H9 (cell line): Measurements from ENCODE around the gene SPTBN1. TPM values are rescaled to one million over a fixed set of nuclear protein-coding genes. Genes with fewer than 3 reads are reported as not detected.
"Not testable (repeated sequence)": the region's sequence is repeated elsewhere in the genome, so short reads cannot be mapped to it uniquely, and the experiment has no call there.

ENCODE experiments used
- DNase-seq: peaks from one replicate; pipeline ENCODE4 v3.0.0-alpha.2; 2017
- H2AFZ ChIP-seq: one replicate; pipeline ENCODE4 v1.6.1; 2013; ENCODE audit warnings: mild to moderate bottlenecking, low read length, control low read depth, moderate library complexity
- H2AK5ac ChIP-seq: 2 replicates; pipeline ENCODE4 v1.6.1; 2013; ENCODE audit warnings: low read length, control low read depth, mixed read lengths; ENCODE audit not compliant: insufficient read length
- H2BK120ac ChIP-seq: one replicate; pipeline ENCODE4 v1.6.1; 2013; ENCODE audit warnings: low read depth, mild to moderate bottlenecking, low read length, control low read depth, inconsistent platforms; ENCODE audit not compliant: poor library complexity, severe bottlenecking
- H2BK12ac ChIP-seq: 2 replicates; pipeline ENCODE4 v1.6.1; 2013; ENCODE audit warnings: low read length, control low read depth, mixed read lengths, low read depth; ENCODE audit not compliant: insufficient read length
- H2BK15ac ChIP-seq: 2 replicates; pipeline ENCODE4 v1.6.1; 2013; ENCODE audit warnings: low read depth, low read length, control low read depth
- H2BK20ac ChIP-seq: one replicate; pipeline ENCODE4 v1.6.1; 2013; ENCODE audit warnings: low read depth, mild to moderate bottlenecking, low read length, control low read depth, inconsistent platforms; ENCODE audit not compliant: poor library complexity, severe bottlenecking
- H2BK5ac ChIP-seq: 2 replicates; pipeline ENCODE4 v1.6.1; 2013; ENCODE audit warnings: low read length, control low read depth, mixed read lengths; ENCODE audit not compliant: insufficient read length
- H3K14ac ChIP-seq: 2 replicates; pipeline ENCODE4 v1.6.1; 2013; ENCODE audit warnings: low read length, control low read depth; ENCODE audit not compliant: insufficient read depth
- H3K18ac ChIP-seq: 2 replicates; pipeline ENCODE4 v1.6.1; 2013; ENCODE audit warnings: low read depth, mild to moderate bottlenecking, mixed read lengths, low read length, control low read depth; ENCODE audit not compliant: insufficient read length
- H3K23ac ChIP-seq: 2 replicates; pipeline ENCODE4 v1.6.1; 2013; ENCODE audit warnings: low read length, control low read depth, mixed read lengths, low read depth; ENCODE audit not compliant: insufficient read length
- H3K23me2 ChIP-seq: 2 replicates; pipeline ENCODE4 v1.6.1; 2013; ENCODE audit warnings: low read depth, mild to moderate bottlenecking, mixed read lengths, low read length, control low read depth; ENCODE audit not compliant: insufficient read length, poor library complexity, severe bottlenecking
- H3K27ac ChIP-seq: 2 replicates; pipeline ENCODE4 v1.5.1; 2013; ENCODE audit warnings: low read length, control low read depth, mixed read lengths, low read depth; ENCODE audit not compliant: insufficient read length
- H3K27me3 ChIP-seq: 2 replicates; pipeline ENCODE4 v1.6.1; 2013; ENCODE audit warnings: low read length, control low read depth, inconsistent platforms; ENCODE audit not compliant: insufficient read depth
- H3K4ac ChIP-seq: 2 replicates; pipeline ENCODE4 v1.6.1; 2013; ENCODE audit warnings: low read depth, mild to moderate bottlenecking, control low read depth, inconsistent platforms, low read length, moderate library complexity
- H3K4me1 ChIP-seq: 2 replicates; pipeline ENCODE4 v1.6.1; 2013; ENCODE audit warnings: low read length, control low read depth, inconsistent platforms; ENCODE audit not compliant: insufficient read depth
- H3K4me2 ChIP-seq: 2 replicates; pipeline ENCODE4 v1.6.1; 2013; ENCODE audit warnings: low read length, control low read depth, mixed read lengths; ENCODE audit not compliant: insufficient read length, insufficient read depth
- H3K56ac ChIP-seq: 2 replicates; pipeline ENCODE4 v1.6.1; 2013; ENCODE audit warnings: low read depth, mild to moderate bottlenecking, mixed read lengths, low read length, control low read depth; ENCODE audit not compliant: insufficient read length
- H3K79me1 ChIP-seq: 2 replicates; pipeline ENCODE4 v1.6.1; 2013; ENCODE audit warnings: low read depth, mild to moderate bottlenecking, moderate library complexity, low read length, control low read depth, inconsistent platforms; ENCODE audit not compliant: insufficient read depth, poor library complexity, severe bottlenecking
- H3K79me2 ChIP-seq: 2 replicates; pipeline ENCODE4 v1.6.1; 2013; ENCODE audit warnings: low read length, control low read depth, inconsistent platforms; ENCODE audit not compliant: insufficient read depth
- H3K9ac ChIP-seq: 2 replicates; pipeline ENCODE4 v1.6.1; 2013; ENCODE audit warnings: low read length, control low read depth, mixed read lengths; ENCODE audit not compliant: insufficient read length; ENCODE audit errors: extremely low read depth
- H3K9me3 ChIP-seq: one replicate; pipeline ENCODE4 v1.6.1; 2013; ENCODE audit warnings: low read depth, low read length, inconsistent platforms; ENCODE audit not compliant: control insufficient read depth
- H3T11ph ChIP-seq: one replicate; pipeline ENCODE4 v1.6.1; 2013; ENCODE audit warnings: mild to moderate bottlenecking, low read length, control low read depth, inconsistent platforms
- H4K20me1 ChIP-seq: one replicate; pipeline ENCODE4 v1.6.1; 2013; ENCODE audit not compliant: control insufficient read depth, insufficient read length, insufficient read depth
- H4K5ac ChIP-seq: 2 replicates; pipeline ENCODE4 v1.6.1; 2013; ENCODE audit warnings: low read depth, mild to moderate bottlenecking, mixed read lengths, low read length, control low read depth; ENCODE audit not compliant: insufficient read length
- H4K8ac ChIP-seq: replicated peaks from 2 replicates; pipeline ENCODE4 v1.6.1; 2013; ENCODE audit warnings: low read length, control low read depth, mixed read lengths, low read depth; ENCODE audit not compliant: insufficient read length
- H4K91ac ChIP-seq: 2 replicates; pipeline ENCODE4 v1.6.1; 2013; ENCODE audit warnings: low read depth, mild to moderate bottlenecking, moderate library complexity, mixed read lengths, low read length, control low read depth; ENCODE audit not compliant: insufficient read length
- H3K27ac Mint-ChIP-seq, 3 experiments: 2 replicates in 2 of 3; 3 replicates in 1 of 3; pipeline ENCODE4 v1.8.0; 2020 to 2021; ENCODE audit warnings: mixed read lengths in 3 of 3, mild to moderate bottlenecking in 1 of 3, moderate library complexity in 1 of 3
- H3K27me3 Mint-ChIP-seq: 2 replicates; pipeline ENCODE4 v1.8.0; 2021; ENCODE audit warnings: low read depth, mild to moderate bottlenecking, moderate library complexity, mixed read lengths
- H3K36me3 Mint-ChIP-seq, 3 experiments: 2 replicates in 2 of 3; 3 replicates in 1 of 3; pipeline ENCODE4 v1.8.0; 2020 to 2021; ENCODE audit warnings: low read depth in 3 of 3, mixed read lengths in 3 of 3; ENCODE audit not compliant: insufficient read depth in 1 of 3
- H3K4me1 Mint-ChIP-seq, 2 experiments: 2 replicates each; pipeline ENCODE4 v1.8.0; 2020; ENCODE audit warnings: mixed read lengths in 2 of 2
- H3K4me3 Mint-ChIP-seq, 2 experiments: 2 replicates in 1 of 2; 3 replicates in 1 of 2; pipeline ENCODE4 v1.8.0; 2020 to 2021; ENCODE audit warnings: mild to moderate bottlenecking in 2 of 2, mixed read lengths in 2 of 2, moderate library complexity in 1 of 2
- H3K9me3 Mint-ChIP-seq, 2 experiments: 2 replicates in 1 of 2; 3 replicates in 1 of 2; pipeline ENCODE4 v1.8.0; 2020; ENCODE audit warnings: mild to moderate bottlenecking in 2 of 2, mixed read lengths in 2 of 2, moderate library complexity in 1 of 2
- WGBS: extraction: QIAGEN DNeasy Blood & Tissue Kit; methylation state at CpG from one replicate; pipeline ENCODE4 v1.1.7; 2013; ENCODE audit warnings: missing lambda C conversion rate, low lambda C conversion rate, mixed read lengths; ENCODE audit not compliant: insufficient read length; ENCODE audit errors: extremely low coverage; 5-methylcytosine and 5-hydroxymethylcytosine counted together
- total RNA-seq: library from RNA; stranded (reverse); gene quantifications from 2 replicates; pipeline ENCODE4 v1.2.1, GENCODE V29; 2021
- TF ChIP-seq, protein P1 (sequence below): fragments of 200-600 bp; sonication (generic); conservative IDR thresholded peaks from 3 replicates; pipeline ENCODE4 v1.8.0; 2021; ENCODE audit warnings: antibody characterized with exemption, mild to moderate bottlenecking

The SPTBN1 gene
- total RNA-seq, 1 experiment from 2014 or later = 164 TPM

DNA sequence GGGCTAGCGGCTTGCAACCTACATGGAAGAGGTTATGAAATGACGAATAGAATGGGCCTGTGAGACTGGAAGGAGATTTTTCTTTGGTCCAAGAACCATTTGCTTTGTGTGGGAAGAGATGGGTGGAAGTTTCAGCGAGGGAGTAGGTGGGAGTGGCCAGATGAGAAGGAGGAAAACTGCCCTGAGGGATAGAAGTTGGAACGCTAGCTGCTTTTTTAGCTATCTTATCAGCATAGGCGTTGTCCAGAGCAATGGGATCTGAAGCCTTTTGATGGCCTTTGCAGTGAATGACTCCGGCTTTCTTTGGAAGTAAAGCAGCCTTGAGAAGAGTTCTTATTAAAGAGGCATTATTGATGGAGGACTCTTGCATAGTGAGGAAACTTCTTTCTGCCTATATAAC lies 52.4 kb downstream of the SPTBN1 start:
- peaks cover 7 to 20% of the 10 kb centered on the region in 2 experiments for H3K4me1 Mint-ChIP-seq
- no peak overlapping the region for H3K27ac ChIP-seq

DNA sequence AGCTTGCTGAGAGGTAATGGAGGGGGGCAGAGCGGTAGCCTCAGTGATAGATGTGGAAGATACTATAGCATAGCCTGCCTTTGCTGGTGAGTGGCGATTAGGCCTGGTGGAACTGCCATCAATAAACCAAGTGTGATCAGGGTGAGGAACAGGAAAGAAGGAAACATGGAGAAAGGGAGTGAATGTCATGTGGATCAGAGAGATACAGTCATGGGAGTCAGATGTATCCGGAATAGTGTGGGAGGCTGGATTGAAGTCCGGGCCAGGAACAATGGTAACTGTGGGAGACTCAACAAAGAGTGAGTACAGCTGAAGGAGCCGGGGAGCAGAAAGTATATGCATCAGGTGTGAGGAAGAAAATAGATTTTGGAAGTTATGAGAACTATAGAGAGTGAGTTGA lies 52.9 kb downstream of the SPTBN1 start:
- H2AFZ ChIP-seq, DNase-seq, H3K4me1 ChIP-seq, H3K27ac Mint-ChIP-seq, H3K23me2 ChIP-seq, H4K8ac ChIP-seq, H2BK120ac ChIP-seq, H3K27me3 ChIP-seq, H3K4ac ChIP-seq, H3K27ac ChIP-seq, H3K4me2 ChIP-seq, H3T11ph ChIP-seq, H4K91ac ChIP-seq, H3K79me1 ChIP-seq, H4K20me1 ChIP-seq, H3K4me3 Mint-ChIP-seq, H4K5ac ChIP-seq, H3K18ac ChIP-seq, H3K79me2 ChIP-seq, H3K9me3 ChIP-seq, H3K14ac ChIP-seq, H3K9me3 Mint-ChIP-seq, H2AK5ac ChIP-seq, H3K9ac ChIP-seq, H2BK20ac ChIP-seq, H2BK12ac ChIP-seq, H3K56ac ChIP-seq, H2BK5ac ChIP-seq, H2BK15ac ChIP-seq, H3K23ac ChIP-seq, H3K36me3 Mint-ChIP-seq, H3K27me3 Mint-ChIP-seq: not testable (repeated sequence)
- no CpG with 5 or more reads among the region's 5 CpGs for WGBS
- peaks cover 7 to 20% of the 10 kb centered on the region in 2 experiments for H3K4me1 Mint-ChIP-seq

More for the DNA sequence above, 52.4 kb downstream of the SPTBN1 start:
- no peak overlapping the region for H2BK12ac ChIP-seq
- no peak overlapping the region for H3K56ac ChIP-seq
- no peak overlapping the region for H3K9ac ChIP-seq
- no peak overlapping the region for H2BK15ac ChIP-seq
- H3K9me3 Mint-ChIP-seq = no peaks in the 10 kb centered on the region
- H3K79me1 ChIP-seq = no peaks in the 10 kb centered on the region
- no peaks in the 10 kb centered on the region for H3K36me3 Mint-ChIP-seq
- no peak overlapping the region for H2AFZ ChIP-seq
- no peaks in the 10 kb centered on the region for H4K20me1 ChIP-seq
- H3K4me3 Mint-ChIP-seq = no peak overlapping the region
- H2BK120ac ChIP-seq = no peak overlapping the region
- no peak overlapping the region for H2AK5ac ChIP-seq
- H2BK5ac ChIP-seq = no peak overlapping the region
- no peaks in the 10 kb centered on the region for H3K23me2 ChIP-seq
- H3K27me3 Mint-ChIP-seq = no peaks in the 10 kb centered on the region
- H3K18ac ChIP-seq = no peak overlapping the region
- no peaks in the 10 kb centered on the region; the same call in 1 of the 2 replicates for H3K79me2 ChIP-seq
- no peak overlapping the region for H2BK20ac ChIP-seq
- no peak for DNase-seq
- no CpG with 5 or more reads among the region's 6 CpGs for WGBS
- no peak overlapping the region for H4K5ac ChIP-seq
- no peaks in the 10 kb centered on the region for H3K27me3 ChIP-seq
- H4K8ac ChIP-seq = no peak overlapping the region
- TF ChIP-seq, protein P1, sequence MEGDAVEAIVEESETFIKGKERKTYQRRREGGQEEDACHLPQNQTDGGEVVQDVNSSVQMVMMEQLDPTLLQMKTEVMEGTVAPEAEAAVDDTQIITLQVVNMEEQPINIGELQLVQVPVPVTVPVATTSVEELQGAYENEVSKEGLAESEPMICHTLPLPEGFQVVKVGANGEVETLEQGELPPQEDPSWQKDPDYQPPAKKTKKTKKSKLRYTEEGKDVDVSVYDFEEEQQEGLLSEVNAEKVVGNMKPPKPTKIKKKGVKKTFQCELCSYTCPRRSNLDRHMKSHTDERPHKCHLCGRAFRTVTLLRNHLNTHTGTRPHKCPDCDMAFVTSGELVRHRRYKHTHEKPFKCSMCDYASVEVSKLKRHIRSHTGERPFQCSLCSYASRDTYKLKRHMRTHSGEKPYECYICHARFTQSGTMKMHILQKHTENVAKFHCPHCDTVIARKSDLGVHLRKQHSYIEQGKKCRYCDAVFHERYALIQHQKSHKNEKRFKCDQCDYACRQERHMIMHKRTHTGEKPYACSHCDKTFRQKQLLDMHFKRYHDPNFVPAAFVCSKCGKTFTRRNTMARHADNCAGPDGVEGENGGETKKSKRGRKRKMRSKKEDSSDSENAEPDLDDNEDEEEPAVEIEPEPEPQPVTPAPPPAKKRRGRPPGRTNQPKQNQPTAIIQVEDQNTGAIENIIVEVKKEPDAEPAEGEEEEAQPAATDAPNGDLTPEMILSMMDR = no peak
- H3K23ac ChIP-seq = no peak overlapping the region
- no peak overlapping the region for H3K14ac ChIP-seq
- H3K4ac ChIP-seq = no peak overlapping the region
- no peaks in the 10 kb centered on the region for H3K9me3 ChIP-seq
- H3K4me1 ChIP-seq = no peaks in the 10 kb centered on the region
- no peak overlapping the region for H3K27ac Mint-ChIP-seq
- H3K4me2 ChIP-seq = no peak overlapping the region
- no peak overlapping the region for H4K91ac ChIP-seq
- H3T11ph ChIP-seq = no peak overlapping the region
